Spleen (tissue), 7 donors: ENCODE data around the gene MRC2.

Experiments
- POLR2AphosphoS5 ChIP-seq, 3 donors: sonication (generic); formaldehyde crosslinking; IDR thresholded peaks; one replicate each; pipeline ENCODE4 v1.5.1; 2017; ENCODE audit warnings: antibody characterized with exemption in 3 of 3
- TF ChIP-seq, protein P1 (sequence below), 11 experiments: fragments of 200-600 bp in 7 of 11; fragments of 450-650 bp in 4 of 11; sonication (generic) in 4 of 11; IDR thresholded peaks in 8 of 11; conservative IDR thresholded peaks in 3 of 11; 1 replicate in 7 of 11; 2 replicates in 4 of 11; pipeline versions ENCODE4 v1.4.0 to v1.8.0; 2016 to 2021; ENCODE audit warnings: antibody characterized with exemption in 11 of 11, inconsistent platforms in 4 of 11, mild to moderate bottlenecking in 1 of 11
- donor health status: DM: no; HTN: no; CAD: no; lungs with moderate emphysema.
- donor health status: DM: no; HTN: no; CAD: no.
- donor health status: DM: no; HTN: no; CAD: no.

DNA sequence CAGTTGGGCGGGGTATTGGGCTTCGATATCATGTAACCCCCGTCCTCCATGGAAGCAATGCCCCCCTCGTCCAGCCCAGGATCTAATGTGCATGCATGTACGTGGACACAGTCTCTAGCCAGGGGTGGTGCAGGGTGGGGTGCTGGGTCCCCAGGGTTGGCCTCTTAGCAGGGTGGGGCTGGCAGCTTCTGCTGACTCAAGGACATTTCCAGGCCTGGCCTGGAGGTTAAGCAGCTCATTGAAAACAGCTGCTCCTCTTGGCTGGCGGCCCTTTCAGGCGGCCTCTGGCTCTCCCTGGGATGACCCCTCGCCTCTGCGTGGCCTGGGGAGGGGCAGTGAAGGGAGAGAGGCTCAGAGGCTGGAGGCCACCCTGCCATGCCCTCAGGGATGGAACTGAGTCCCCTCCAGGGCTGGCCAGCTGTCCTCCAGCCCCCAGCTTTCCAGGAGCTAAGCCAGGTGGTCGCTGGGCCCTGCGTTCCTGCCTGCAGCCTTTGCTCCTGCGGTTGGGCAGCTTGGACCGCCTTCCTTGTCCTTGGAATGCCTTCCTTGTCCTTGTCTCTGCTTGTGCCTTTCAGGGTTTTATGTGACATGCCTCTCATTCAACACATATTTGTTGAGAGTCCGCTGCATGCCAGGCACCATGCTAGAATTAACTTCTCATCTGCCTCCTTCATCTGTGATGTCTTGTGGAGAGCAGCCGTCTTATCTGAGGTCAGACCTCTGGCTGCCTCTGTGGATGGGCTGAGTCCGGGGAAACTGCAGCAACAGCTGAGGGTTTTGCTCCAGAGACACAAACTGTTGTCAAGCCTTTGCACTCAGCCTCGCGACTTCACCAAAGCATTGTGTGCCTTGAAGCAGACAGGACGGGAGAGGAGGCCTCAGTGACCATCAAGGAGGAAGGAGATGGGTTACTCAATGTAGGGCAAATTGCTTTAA is 26.6 kb downstream of the MRC2 start:
- TF ChIP-seq, protein P1, sequence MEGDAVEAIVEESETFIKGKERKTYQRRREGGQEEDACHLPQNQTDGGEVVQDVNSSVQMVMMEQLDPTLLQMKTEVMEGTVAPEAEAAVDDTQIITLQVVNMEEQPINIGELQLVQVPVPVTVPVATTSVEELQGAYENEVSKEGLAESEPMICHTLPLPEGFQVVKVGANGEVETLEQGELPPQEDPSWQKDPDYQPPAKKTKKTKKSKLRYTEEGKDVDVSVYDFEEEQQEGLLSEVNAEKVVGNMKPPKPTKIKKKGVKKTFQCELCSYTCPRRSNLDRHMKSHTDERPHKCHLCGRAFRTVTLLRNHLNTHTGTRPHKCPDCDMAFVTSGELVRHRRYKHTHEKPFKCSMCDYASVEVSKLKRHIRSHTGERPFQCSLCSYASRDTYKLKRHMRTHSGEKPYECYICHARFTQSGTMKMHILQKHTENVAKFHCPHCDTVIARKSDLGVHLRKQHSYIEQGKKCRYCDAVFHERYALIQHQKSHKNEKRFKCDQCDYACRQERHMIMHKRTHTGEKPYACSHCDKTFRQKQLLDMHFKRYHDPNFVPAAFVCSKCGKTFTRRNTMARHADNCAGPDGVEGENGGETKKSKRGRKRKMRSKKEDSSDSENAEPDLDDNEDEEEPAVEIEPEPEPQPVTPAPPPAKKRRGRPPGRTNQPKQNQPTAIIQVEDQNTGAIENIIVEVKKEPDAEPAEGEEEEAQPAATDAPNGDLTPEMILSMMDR (IDR thresholded peaks at IDR 0.05 in 8 of 11, conservative IDR thresholded peaks at IDR 0.05 in 3 of 11): no peak
- TF ChIP-seq POLR2AphosphoS5 (IDR thresholded peaks at IDR 0.05): peak; percentile 68 to 85 (median 80)
